HepG2 (cell line): ENCODE data around the gene ELP1. TPM values are rescaled to one million over a fixed set of nuclear protein-coding genes. Genes with fewer than 3 reads are reported as not detected.

Experiments
- ATAC-seq: fragments of 200-7000 bp; cut with Tn5 transposase; 3 replicates; pipeline ENCODE4 v1.9.1; 2020; ENCODE audit warnings: mild to moderate bottlenecking, moderate library complexity
- BruUV-seq: library from RNA; stranded (reverse); fragments of 400-500 nt; replicated peaks from 2 replicates; lab custom pipeline; 2021; lab: Mats Ljungman, UMichigan
- CTCF ChIA-PET: fragments of 300-600 bp; formaldehyde crosslinking; extraction: SDS; loops from one replicate; lab custom pipeline; 2021; ENCODE audit warnings: low total read pairs, inconsistent platforms, low intra/inter-chr PET ratio; lab: Yijun Ruan, JAX
- POLR2A ChIA-PET: fragments of 350-600 bp; sonication (Branson Sonifier 250); formaldehyde crosslinking; loops from one replicate; lab custom pipeline; 2020; ENCODE audit warnings: antibody characterized with exemption, inconsistent platforms; lab: Yijun Ruan, JAX
- DNase-seq: peaks from one replicate; pipeline ENCODE4 v3.0.0-alpha.2; 2015; ENCODE audit warnings: low spot score
- FAIRE-seq: peaks from 3 replicates; lab custom pipeline; 2011; peaks lifted over from hg19 to GRCh38; lab: Jason Lieb, UNC
- H2AFZ ChIP-seq: one replicate; pipeline ENCODE4 v1.6.1; 2011; ENCODE audit warnings: low read length, inconsistent platforms
- H3K27ac ChIP-seq: fragments of 300-600 bp; 3 replicates; pipeline ENCODE4 v1.8.0; 2011; ENCODE audit warnings: mixed run types, mild to moderate bottlenecking, mixed read lengths, low read length, inconsistent platforms; ENCODE audit not compliant: insufficient read depth; ENCODE audit errors: extremely low read length
- H3K27me3 ChIP-seq, 2 experiments: fragments of 200-600 bp in 1 of 2; 2 replicates in 1 of 2; 3 replicates in 1 of 2; pipeline versions ENCODE4 v1.6.0 to v1.8.0; 2011; ENCODE audit warnings: low read length in 2 of 2, mild to moderate bottlenecking in 2 of 2, moderate library complexity in 2 of 2, inconsistent platforms in 1 of 2; ENCODE audit not compliant: insufficient read depth in 2 of 2, control insufficient read depth in 1 of 2
- H3K36me3 ChIP-seq, 2 experiments: fragments of 200-600 bp in 1 of 2; replicated peaks in 1 of 2; 2 replicates in 1 of 2; 3 replicates in 1 of 2; pipeline versions ENCODE4 v1.5.1 to v1.8.0; 2011; ENCODE audit warnings: low read length in 2 of 2, inconsistent platforms in 1 of 2; ENCODE audit not compliant: insufficient read depth in 2 of 2, control insufficient read depth in 1 of 2
- H3K4me1 ChIP-seq: 2 replicates; pipeline ENCODE4 v1.5.1; 2012; ENCODE audit warnings: low read length, inconsistent platforms; ENCODE audit not compliant: insufficient read depth
- H3K4me2 ChIP-seq: 2 replicates; pipeline ENCODE4 v1.6.0; 2011; ENCODE audit warnings: low read depth, low read length, inconsistent platforms
- H3K4me3 ChIP-seq, 3 experiments: fragments of 200-600 bp in 1 of 3; sonication (generic), shearing (Covaris generic) in 1 of 3; replicated peaks in 1 of 3; 2 replicates each; pipeline ENCODE4 v1.5.1; 2011 to 2016; ENCODE audit warnings: low read length in 3 of 3, inconsistent platforms in 2 of 3, low read depth in 2 of 3, mild to moderate bottlenecking in 2 of 3, control low read depth in 1 of 3, mixed read lengths in 1 of 3; ENCODE audit not compliant: insufficient read depth in 1 of 3
- H3K79me2 ChIP-seq: one replicate; pipeline ENCODE4 v1.6.1; 2011; ENCODE audit warnings: low read length, inconsistent platforms; ENCODE audit not compliant: insufficient read depth
- H3K9ac ChIP-seq: 2 replicates; pipeline ENCODE4 v1.6.0; 2011; ENCODE audit warnings: mild to moderate bottlenecking, low read depth, low read length, inconsistent platforms; ENCODE audit not compliant: insufficient read depth
- H3K9me3 ChIP-seq: 2 replicates; pipeline ENCODE4 v1.5.1; 2012; ENCODE audit warnings: mild to moderate bottlenecking, low read length
- H4K20me1 ChIP-seq: 2 replicates; pipeline ENCODE4 v1.6.0; 2011; ENCODE audit warnings: inconsistent platforms, mild to moderate bottlenecking, low read length, moderate library complexity; ENCODE audit not compliant: insufficient read depth
- ASH2L ChIP-seq: fragments of 300-600, 200-600 bp; sonication (generic); IDR thresholded peaks from 2 replicates; pipeline ENCODE4 v1.7.0; 2017; ENCODE audit warnings: low read depth, mild to moderate bottlenecking, moderate library complexity, mixed read lengths, low read length; ENCODE audit not compliant: insufficient read length
- CBX1 ChIP-seq: IDR thresholded peaks from one replicate; pipeline ENCODE4 v1.6.1; 2016; ENCODE audit warnings: antibody characterized with exemption, low read depth
- CHCHD3 ChIP-seq: sonication (generic); formaldehyde crosslinking; IDR thresholded peaks from 2 replicates; pipeline ENCODE4 v1.8.0; 2022; ENCODE audit warnings: mild to moderate bottlenecking, missing genetic modification reagents, moderate library complexity
- CHD2 ChIP-seq: IDR thresholded peaks from 2 replicates; pipeline ENCODE4 v1.6.1; 2011; ENCODE audit warnings: low read depth, low read length, improper control_type of control experiment
- ERF ChIP-seq: IDR thresholded peaks from 2 replicates; pipeline ENCODE4 v1.6.1; 2018; ENCODE audit warnings: missing biosample characterization, missing genetic modification reagents
- FOXA1 ChIP-seq, 2 experiments: fragments of 450-650 bp in 1 of 2; sonication (generic) in 1 of 2; formaldehyde crosslinking in 1 of 2; IDR thresholded peaks; 2 replicates each; pipeline versions ENCODE4 v1.4.0 to v1.6.1; 2016 to 2020; ENCODE audit warnings: missing genetic modification reagents in 1 of 2
- GABPA ChIP-seq, 2 experiments: IDR thresholded peaks; 2 replicates each; pipeline ENCODE4 v1.6.1; 2011 to 2016; ENCODE audit warnings: low read depth in 2 of 2, low read length in 1 of 2, missing biosample characterization in 1 of 2, missing genetic modification characterization in 1 of 2
- HNRNPK ChIP-seq: fragments of 200-400 bp; formaldehyde crosslinking; IDR thresholded peaks from 2 replicates; pipeline ENCODE4 v1.6.1; 2018; ENCODE audit warnings: low read length, low read depth, moderate library complexity, mild to moderate bottlenecking; ENCODE audit not compliant: poor library complexity, severe bottlenecking
- KLF6 ChIP-seq: IDR thresholded peaks from 2 replicates; pipeline ENCODE4 v1.8.0; 2016; ENCODE audit warnings: missing biosample characterization, missing genetic modification reagents
- ONECUT2 ChIP-seq: sonication (generic); formaldehyde crosslinking; IDR thresholded peaks from 2 replicates; pipeline ENCODE4 v1.4.0; 2020; ENCODE audit warnings: missing genetic modification reagents
- RBAK ChIP-seq: sonication (generic); formaldehyde crosslinking; IDR thresholded peaks from 2 replicates; pipeline ENCODE4 v1.5.1; 2020; ENCODE audit warnings: mild to moderate bottlenecking, missing genetic modification reagents
- RBM22 ChIP-seq: fragments of 200-400 bp; formaldehyde crosslinking; optimal IDR thresholded peaks from 2 replicates; pipeline ENCODE3; 2017; ENCODE audit warnings: mild to moderate bottlenecking, low read length, moderate library complexity
- REL ChIP-seq: sonication (generic); formaldehyde crosslinking; conservative IDR thresholded peaks from 2 replicates; pipeline ENCODE4 v1.8.0; 2022; ENCODE audit warnings: mild to moderate bottlenecking, missing genetic modification reagents, moderate library complexity
- RFX1 ChIP-seq: fragments of 450-650 bp; IDR thresholded peaks from 2 replicates; pipeline ENCODE4 v1.6.1; 2017
- SATB2 ChIP-seq: sonication (generic); formaldehyde crosslinking; IDR thresholded peaks from 2 replicates; pipeline ENCODE4 v1.5.0; 2020; ENCODE audit warnings: missing genetic modification reagents
- TBX3 ChIP-seq: fragments of 450-650 bp; IDR thresholded peaks from 2 replicates; pipeline ENCODE4 v1.6.1; 2017; ENCODE audit warnings: antibody characterized with exemption, mild to moderate bottlenecking, inconsistent platforms, borderline replicate concordance
- TEAD3 ChIP-seq: optimal IDR thresholded peaks from 2 replicates; pipeline ENCODE3; 2016; ENCODE audit warnings: borderline replicate concordance
- ZNF121 ChIP-seq: sonication (generic); formaldehyde crosslinking; IDR thresholded peaks from 2 replicates; pipeline ENCODE4 v1.5.0; 2020; ENCODE audit warnings: mild to moderate bottlenecking, missing genetic modification reagents
- ZNF598 ChIP-seq: sonication (generic); formaldehyde crosslinking; IDR thresholded peaks from 2 replicates; pipeline ENCODE4 v1.5.1; 2020; ENCODE audit warnings: mild to moderate bottlenecking, missing genetic modification reagents, borderline replicate concordance
- ZNF607 ChIP-seq: sonication (generic); formaldehyde crosslinking; IDR thresholded peaks from 2 replicates; pipeline ENCODE4 v1.5.1; 2020; ENCODE audit warnings: missing genetic modification reagents, mild to moderate bottlenecking, borderline replicate concordance
- ZNF772 ChIP-seq: sonication (generic); formaldehyde crosslinking; IDR thresholded peaks from 2 replicates; pipeline ENCODE4 v1.5.0; 2020; ENCODE audit warnings: mild to moderate bottlenecking, missing genetic modification reagents
- WGBS: methylation state at CpG from one replicate; pipeline ENCODE4 v1.1.6; 2017; ENCODE audit warnings: low lambda C conversion rate; 5-methylcytosine and 5-hydroxymethylcytosine counted together
- in situ Hi-C: cut with HindIII; loops from 2 replicates; pipeline ENCODE4 v1.10.0; 2017; ENCODE audit warnings: low pct_unique_long_range_greater_than_20kb; ENCODE audit not compliant: extremely low pct_ligation_motif_present
- intact Hi-C: fragments of 100-400 bp; cut with micrococcal nuclease; formaldehyde crosslinking; loops from one replicate; pipeline ENCODE4 v1.10.0; 2022; ENCODE audit not compliant: unreplicated experiment
- polyA plus RNA-seq, 8 experiments: library from polyadenylated mRNA; depleted of rRNA in 3 of 8; stranded (reverse) in 7 of 8; unstranded in 1 of 8; fragments of >200 nt; fragmentation: Illumina TruSeq in 4 of 8; extraction: Trizol in 4 of 8; gene quantifications; 2 replicates each; pipeline versions ENCODE4 v1.2.1 to v1.2.3, GENCODE V29; 2011 to 2016; ENCODE audit warnings: low read depth in 4 of 8, missing spikeins in 1 of 8, mixed read lengths in 1 of 8; ENCODE audit not compliant: insufficient read depth in 1 of 8
- total RNA-seq, 5 experiments: library from RNA; depleted of rRNA; stranded (reverse); fragments of >200 nt; fragmentation: Illumina TruSeq; extraction: Trizol; gene quantifications; 2 replicates each; pipeline ENCODE4 v1.2.3, GENCODE V29; 2016; ENCODE audit warnings: low read depth in 1 of 5
- TF ChIP-seq, protein P1 (sequence below): IDR thresholded peaks from 2 replicates; pipeline ENCODE4 v1.6.1; 2016; ENCODE audit warnings: low read depth, control low read depth
- TF ChIP-seq, protein P2 (sequence below): sonication (generic); formaldehyde crosslinking; IDR thresholded peaks from 2 replicates; pipeline ENCODE4 v1.4.0; 2020; ENCODE audit warnings: missing genetic modification reagents

The ELP1 gene
- total and polyA plus RNA-seq, 2 of the 13 experiments (the other 11 are each of a cell fraction or from before 2014, with no cell fraction given): 157 to 275 TPM

DNA sequence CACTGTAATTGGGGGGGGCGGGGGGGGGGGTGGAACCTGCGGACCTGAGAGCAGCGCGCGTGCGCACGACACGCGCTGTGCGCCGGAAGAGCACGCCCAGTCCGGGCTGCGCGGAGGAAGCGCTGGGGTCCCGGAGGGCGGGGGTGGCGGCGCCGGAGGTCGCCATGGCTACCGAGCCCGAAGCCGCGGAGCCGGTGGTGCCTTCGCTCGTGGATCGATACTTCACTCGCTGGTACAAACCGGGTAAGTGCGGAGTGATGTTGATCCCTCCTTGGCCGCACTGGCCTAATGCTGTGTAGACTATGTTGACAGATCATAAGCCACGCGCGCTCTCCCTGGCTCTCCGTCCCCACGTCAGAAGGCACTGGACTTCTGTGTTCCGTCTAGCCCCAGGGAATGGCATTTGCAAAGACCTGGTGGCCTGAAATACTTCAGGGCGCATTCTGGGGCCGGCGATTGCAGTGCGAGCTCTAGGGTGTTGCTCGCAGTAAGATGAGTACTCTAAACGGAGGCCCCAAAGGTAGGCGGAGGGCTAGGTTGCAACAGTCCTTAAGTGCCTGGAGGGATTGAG, 484 bp upstream of the ELP1 start, which contains the start of gene ABITRAM:
TSS of gene ABITRAM (plus strand) at position 78 of the 571 bp plus-strand sequence. CDS start at position 165, 87 bp downstream.
- Histone ChIP-seq H3K27me3 (no peaks in the 10 kb centered on the region; a peak in 1 of 5 replicates), H4K20me1 (no peaks in the 10 kb centered on the region), H3K27ac (peak within 1 kb of the TSS; percentile 84), H3K79me2 (peaks cover 56% of the 10 kb centered on the region), H3K4me1 (peaks cover 44% of the 10 kb centered on the region), H3K4me2 (peak within 1 kb of the TSS; percentile 82), H2AFZ (peak within 1 kb of the TSS; percentile 82), H3K36me3 (peaks cover 2 to 14% of the 10 kb centered on the region in 2 experiments; a peak in 3 of 5 replicates), H3K9me3 (no peaks in the 10 kb centered on the region), H3K9ac (peak within 1 kb of the TSS; percentile 89), H3K4me3 (peak within 1 kb of the TSS; percentile 84 to 100 (median 95))
- in situ Hi-C loops: loop anchor here (5.0 kb wide), 1 partner anchor 47 kb away; no protein-coding TSS in a partner anchor
- ChIA-PET POLR2A (interaction anchor here (1.2 to 1.3 kb wide), 2 partner anchors 50 to 65 kb away, joined by 3 to 7 read pairs; no protein-coding TSS in a partner anchor), CTCF (no interaction called here)
- BruUV-seq: no TSS peak
- DNase-seq (peak; percentile 72), ATAC-seq (peak; percentile 87), FAIRE-seq (no peak)
- intact Hi-C loops: loop anchor here (5.0 to 10.0 kb wide), 2 partner anchors 47 to 160 kb away; no protein-coding TSS in a partner anchor
- 0% methylated on average over 8 of the region's 47 CpGs for WGBS
- TF ChIP-seq ASH2L (peak; percentile 53), ZNF772 (CRISPR knock-in tag) (no peak), FOXA1 (IDR thresholded peaks at IDR 0.05) (no peak), FOXA1 (CRISPR knock-in tag; IDR thresholded peaks at IDR 0.05) (peak; percentile 41; the same call in 1 of the 2 replicates), HNRNPK (peak; percentile 45), CBX1 (no peak), RBAK (0 out of 2 replicates have a peak, but pooled peaks have one; percentile 15), ZNF598 (CRISPR knock-in tag) (0 out of 2 replicates have a peak, but pooled peaks have one; percentile 21), RFX1 (peak; percentile 93), KLF6 (no peak), GABPA (IDR thresholded peaks at IDR 0.05; ENCODE audit: low read depth, low read length) (peak; percentile 83), GABPA (CRISPR knock-in tag; IDR thresholded peaks at IDR 0.05; ENCODE audit: low read depth) (peak; percentile 82), ZNF121 (CRISPR knock-in tag) (peak; percentile 55; the same call in 1 of the 2 replicates), CHD2 (peak; percentile 9; the same call in 1 of the 2 replicates), SATB2 (CRISPR knock-in tag) (no peak), RBM22 (peak; percentile 28), TBX3 (no peak), TEAD3 (peak; percentile 17), CHCHD3 (CRISPR knock-in tag) (0 out of 2 replicates have a peak, but pooled peaks have one; percentile 24), REL (0 out of 2 replicates have a peak, but pooled peaks have one; percentile 5), ONECUT2 (CRISPR knock-in tag) (peak; percentile 91), ZNF607 (CRISPR knock-in tag) (no peak), ERF (CRISPR knock-in tag) (0 out of 2 replicates have a peak, but pooled peaks have one; percentile 2)
- TF ChIP-seq, protein P1, sequence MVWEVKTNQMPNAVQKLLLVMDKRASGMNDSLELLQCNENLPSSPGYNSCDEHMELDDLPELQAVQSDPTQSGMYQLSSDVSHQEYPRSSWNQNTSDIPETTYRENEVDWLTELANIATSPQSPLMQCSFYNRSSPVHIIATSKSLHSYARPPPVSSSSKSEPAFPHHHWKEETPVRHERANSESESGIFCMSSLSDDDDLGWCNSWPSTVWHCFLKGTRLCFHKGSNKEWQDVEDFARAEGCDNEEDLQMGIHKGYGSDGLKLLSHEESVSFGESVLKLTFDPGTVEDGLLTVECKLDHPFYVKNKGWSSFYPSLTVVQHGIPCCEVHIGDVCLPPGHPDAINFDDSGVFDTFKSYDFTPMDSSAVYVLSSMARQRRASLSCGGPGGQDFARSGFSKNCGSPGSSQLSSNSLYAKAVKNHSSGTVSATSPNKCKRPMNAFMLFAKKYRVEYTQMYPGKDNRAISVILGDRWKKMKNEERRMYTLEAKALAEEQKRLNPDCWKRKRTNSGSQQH: peak; percentile 61; the same call in 1 of the 2 replicates
- TF ChIP-seq, protein P2, sequence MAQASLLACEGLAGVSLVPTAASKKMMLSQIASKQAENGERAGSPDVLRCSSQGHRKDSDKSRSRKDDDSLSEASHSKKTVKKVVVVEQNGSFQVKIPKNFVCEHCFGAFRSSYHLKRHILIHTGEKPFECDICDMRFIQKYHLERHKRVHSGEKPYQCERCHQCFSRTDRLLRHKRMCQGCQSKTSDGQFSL (CRISPR knock-in tag): peak; percentile 67; the same call in 1 of the 2 replicates
